DND-41 (cell line): ENCODE results near the gene LLGL2.

Source experiments
- ATAC-seq: fragments of 200-7000 bp; cut with Tn5 transposase; 3 replicates; pipeline ENCODE4 v1.9.1; 2021; ENCODE audit warnings: low read depth; ENCODE audit not compliant: insufficient read depth
- DNase-seq: peaks from one replicate; pipeline ENCODE4 v3.0.0-alpha.2; 2020
- H2AFZ ChIP-seq: 2 replicates; pipeline ENCODE4 v1.6.0; 2012; ENCODE audit warnings: low read depth, low read length
- H3K27ac ChIP-seq: 2 replicates; pipeline ENCODE4 v1.5.1; 2012; ENCODE audit warnings: low read length, inconsistent platforms
- H3K27me3 ChIP-seq: fragments of 200-600 bp; sonication (generic); 2 replicates; pipeline ENCODE4 v1.6.0; 2012; ENCODE audit warnings: low read length, mild to moderate bottlenecking, inconsistent platforms; ENCODE audit not compliant: insufficient read depth, poor library complexity
- H3K36me3 ChIP-seq: 2 replicates; pipeline ENCODE4 v1.5.1; 2012; ENCODE audit warnings: low read length, inconsistent platforms; ENCODE audit not compliant: insufficient read depth
- H3K4me1 ChIP-seq: 2 replicates; pipeline ENCODE4 v1.5.1; 2012; ENCODE audit warnings: mild to moderate bottlenecking, low read length; ENCODE audit not compliant: insufficient read depth
- H3K4me2 ChIP-seq: 2 replicates; pipeline ENCODE4 v1.6.0; 2012; ENCODE audit warnings: mild to moderate bottlenecking, moderate library complexity, low read length, inconsistent platforms; ENCODE audit not compliant: insufficient read depth
- H3K4me3 ChIP-seq, 2 experiments: fragments of 200-600 bp in 1 of 2; shearing (Covaris generic) in 1 of 2; 2 replicates each; pipeline ENCODE4 v1.5.1; 2012 to 2016; ENCODE audit warnings: inconsistent platforms in 2 of 2, low read length in 2 of 2, mild to moderate bottlenecking in 2 of 2, low read depth in 1 of 2, moderate library complexity in 1 of 2
- H3K79me2 ChIP-seq: 2 replicates; pipeline ENCODE4 v1.6.0; 2012; ENCODE audit warnings: low read length, inconsistent platforms; ENCODE audit not compliant: insufficient read depth
- H3K9ac ChIP-seq: 2 replicates; pipeline ENCODE4 v1.6.0; 2012; ENCODE audit warnings: low read depth, mild to moderate bottlenecking, inconsistent platforms, low read length, moderate library complexity
- H3K9me3 ChIP-seq: 2 replicates; pipeline ENCODE4 v1.5.1; 2012; ENCODE audit warnings: low read length, moderate library complexity, mild to moderate bottlenecking, inconsistent platforms; ENCODE audit not compliant: insufficient read depth, severe bottlenecking
- H4K20me1 ChIP-seq: 2 replicates; pipeline ENCODE4 v1.6.0; 2012; ENCODE audit warnings: low read length; ENCODE audit not compliant: insufficient read depth
- EZH2 ChIP-seq: IDR thresholded peaks from 3 replicates; pipeline ENCODE4 v1.6.1; 2012; ENCODE audit warnings: borderline replicate concordance, low read depth, mild to moderate bottlenecking, moderate library complexity, low read length, inconsistent platforms; ENCODE audit not compliant: severe bottlenecking
- TF ChIP-seq, protein P1 (sequence below): IDR thresholded peaks from 2 replicates; pipeline ENCODE4 v1.5.1; 2012; ENCODE audit warnings: borderline replicate concordance, low read length, moderate library complexity, mild to moderate bottlenecking; ENCODE audit not compliant: poor library complexity, severe bottlenecking; ENCODE audit errors: extremely low read depth

The LLGL2 gene

DNA sequence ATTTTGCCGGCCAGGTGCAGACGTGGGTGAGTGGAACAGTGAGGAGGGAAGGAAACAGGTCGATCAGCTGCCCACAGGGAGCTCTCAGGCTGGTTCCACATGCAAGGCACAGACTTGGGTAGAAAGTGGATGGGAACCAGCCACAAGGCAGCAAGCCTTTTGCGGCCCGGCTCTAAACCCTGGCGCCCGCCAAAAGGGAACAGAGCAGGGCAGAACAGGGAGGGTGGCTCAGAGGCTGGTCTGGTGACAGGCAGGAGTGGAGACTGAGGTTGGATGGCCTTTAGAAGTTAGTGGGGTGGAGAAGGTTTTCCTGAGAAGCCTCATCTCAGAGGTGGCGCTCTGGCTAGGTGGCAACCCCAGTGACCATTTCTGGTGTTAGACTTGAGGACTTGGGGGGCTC lies 10.4 kb downstream of the LLGL2 start:
- H3K36me3 ChIP-seq: no peaks in the 10 kb centered on the region
- no peak overlapping the region for H3K9ac ChIP-seq
- H3K79me2 ChIP-seq: no peaks in the 10 kb centered on the region
- no peak for TF ChIP-seq EZH2
- TF ChIP-seq, protein P1, sequence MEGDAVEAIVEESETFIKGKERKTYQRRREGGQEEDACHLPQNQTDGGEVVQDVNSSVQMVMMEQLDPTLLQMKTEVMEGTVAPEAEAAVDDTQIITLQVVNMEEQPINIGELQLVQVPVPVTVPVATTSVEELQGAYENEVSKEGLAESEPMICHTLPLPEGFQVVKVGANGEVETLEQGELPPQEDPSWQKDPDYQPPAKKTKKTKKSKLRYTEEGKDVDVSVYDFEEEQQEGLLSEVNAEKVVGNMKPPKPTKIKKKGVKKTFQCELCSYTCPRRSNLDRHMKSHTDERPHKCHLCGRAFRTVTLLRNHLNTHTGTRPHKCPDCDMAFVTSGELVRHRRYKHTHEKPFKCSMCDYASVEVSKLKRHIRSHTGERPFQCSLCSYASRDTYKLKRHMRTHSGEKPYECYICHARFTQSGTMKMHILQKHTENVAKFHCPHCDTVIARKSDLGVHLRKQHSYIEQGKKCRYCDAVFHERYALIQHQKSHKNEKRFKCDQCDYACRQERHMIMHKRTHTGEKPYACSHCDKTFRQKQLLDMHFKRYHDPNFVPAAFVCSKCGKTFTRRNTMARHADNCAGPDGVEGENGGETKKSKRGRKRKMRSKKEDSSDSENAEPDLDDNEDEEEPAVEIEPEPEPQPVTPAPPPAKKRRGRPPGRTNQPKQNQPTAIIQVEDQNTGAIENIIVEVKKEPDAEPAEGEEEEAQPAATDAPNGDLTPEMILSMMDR: no peak
- no peak overlapping the region for H2AFZ ChIP-seq
- H3K27me3 ChIP-seq: no peaks in the 10 kb centered on the region
- H4K20me1 ChIP-seq: no peaks in the 10 kb centered on the region
- H3K4me3 ChIP-seq: no peak overlapping the region
- no peak overlapping the region for H3K27ac ChIP-seq
- DNase-seq (no peak), ATAC-seq (no peak)
- no peaks in the 10 kb centered on the region for H3K9me3 ChIP-seq
- H3K4me2 ChIP-seq: no peak overlapping the region
- H3K4me1 ChIP-seq: no peaks in the 10 kb centered on the region

GRCh38 chr17:75536366-75536765 lies 10.9 kb downstream of the LLGL2 start:
- H3K27me3 ChIP-seq: no peaks in the 10 kb centered on the region
- H3K4me2 ChIP-seq: no peak overlapping the region
- no peak overlapping the region for H3K27ac ChIP-seq
- no peak overlapping the region for H2AFZ ChIP-seq
- no peaks in the 10 kb centered on the region for H3K36me3 ChIP-seq
- no peaks in the 10 kb centered on the region for H4K20me1 ChIP-seq
- ATAC-seq (no peak), DNase-seq (no peak)
- no peaks in the 10 kb centered on the region for H3K4me1 ChIP-seq
- H3K9me3 ChIP-seq: no peaks in the 10 kb centered on the region
- H3K79me2 ChIP-seq: no peaks in the 10 kb centered on the region
- no peak overlapping the region for H3K4me3 ChIP-seq
- no peak for TF ChIP-seq EZH2
- TF ChIP-seq, protein P1: no peak
- no peak overlapping the region for H3K9ac ChIP-seq

GRCh38 chr17:75539967-75540729 lies 14.7 kb downstream of the LLGL2 start:
- Histone ChIP-seq H3K79me2 (no peaks in the 10 kb centered on the region), H3K27me3 (no peaks in the 10 kb centered on the region), H3K4me3 (no peak overlapping the region), H3K36me3 (no peaks in the 10 kb centered on the region), H3K9ac (no peak overlapping the region), H4K20me1 (no peaks in the 10 kb centered on the region), H3K27ac (no peak overlapping the region), H3K4me1 (no peaks in the 10 kb centered on the region), H3K4me2 (no peak overlapping the region), H2AFZ (no peak overlapping the region), H3K9me3 (no peaks in the 10 kb centered on the region)
- DNase-seq (no peak), ATAC-seq (no peak)
- TF ChIP-seq, protein P1: no peak
- TF ChIP-seq EZH2: no peak
